ENCODE data around the gene OGFOD2. TPM values are rescaled to one million over a fixed set of nuclear protein-coding genes. Genes with fewer than 3 reads are reported as not detected.
"Not testable (repeated sequence)": the region's sequence is repeated elsewhere in the genome, so short reads cannot be mapped to it uniquely, and the experiment has no call there.

OGFOD2 gene
- total RNA-seq, 1 donor from 2014 or later, result 20.2 TPM

- no peak for TF ChIP-seq CTCF (IDR thresholded peaks at IDR 0.05)
- DNase-seq (ENCODE audit: extremely low spot score, unreplicated experiment), result no peak
- H3K4me3 Mint-ChIP-seq (ENCODE audit: unreplicated experiment), result no peak overlapping the region
- no peaks in the 10 kb centered on the region for H3K4me1 Mint-ChIP-seq (ENCODE audit: unreplicated experiment)
- H3K27ac Mint-ChIP-seq (ENCODE audit: unreplicated experiment), result no peak overlapping the region
- H3K9me3 Mint-ChIP-seq (ENCODE audit: unreplicated experiment), result no peaks in the 10 kb centered on the region
- no peaks in the 10 kb centered on the region for H3K27me3 Mint-ChIP-seq (ENCODE audit: unreplicated experiment)
- peaks cover 3% of the 10 kb centered on the region for H3K36me3 Mint-ChIP-seq (ENCODE audit: unreplicated experiment)
Observed at GRCh38 chr12:123010110-123010509, 35.1 kb downstream of the OGFOD2 start.

GRCh38 chr12:123010681-123011080, 35.6 kb downstream of the OGFOD2 start:
- H3K4me3 Mint-ChIP-seq (ENCODE audit: unreplicated experiment), result no peak overlapping the region

GRCh38 chr12:123011701-123012100, 36.7 kb downstream of the OGFOD2 start:
- DNase-seq (ENCODE audit: extremely low spot score, unreplicated experiment), result no peak
- Mint-ChIP-seq H3K9me3 (ENCODE audit: unreplicated experiment) (no peaks in the 10 kb centered on the region), H3K27ac (ENCODE audit: unreplicated experiment) (no peak overlapping the region), H3K4me3 (ENCODE audit: unreplicated experiment) (no peak overlapping the region), H3K4me1 (ENCODE audit: unreplicated experiment) (no peaks in the 10 kb centered on the region), H3K27me3 (ENCODE audit: unreplicated experiment) (no peaks in the 10 kb centered on the region), H3K36me3 (ENCODE audit: unreplicated experiment) (peaks cover 4% of the 10 kb centered on the region)
- TF ChIP-seq CTCF (IDR thresholded peaks at IDR 0.05), result no peak

More at GRCh38 chr12:123010681-123011080, 35.6 kb downstream of the OGFOD2 start:
- Mint-ChIP-seq H3K27ac (ENCODE audit: unreplicated experiment) (no peak overlapping the region), H3K4me1 (ENCODE audit: unreplicated experiment) (no peaks in the 10 kb centered on the region), H3K9me3 (ENCODE audit: unreplicated experiment) (no peaks in the 10 kb centered on the region), H3K36me3 (ENCODE audit: unreplicated experiment) (peaks cover 3% of the 10 kb centered on the region), H3K27me3 (ENCODE audit: unreplicated experiment) (no peaks in the 10 kb centered on the region)
- TF ChIP-seq CTCF (IDR thresholded peaks at IDR 0.05), result no peak
- DNase-seq (ENCODE audit: extremely low spot score, unreplicated experiment), result no peak

- no peak for DNase-seq (ENCODE audit: extremely low spot score, unreplicated experiment)
- H3K9me3 Mint-ChIP-seq (ENCODE audit: unreplicated experiment), result no peaks in the 10 kb centered on the region
- no peak for TF ChIP-seq CTCF (IDR thresholded peaks at IDR 0.05)
- H3K36me3 Mint-ChIP-seq (ENCODE audit: unreplicated experiment), result peaks cover 4% of the 10 kb centered on the region
- no peak overlapping the region for H3K4me3 Mint-ChIP-seq (ENCODE audit: unreplicated experiment)
- no peaks in the 10 kb centered on the region for H3K4me1 Mint-ChIP-seq (ENCODE audit: unreplicated experiment)
- no peak overlapping the region for H3K27ac Mint-ChIP-seq (ENCODE audit: unreplicated experiment)
- no peaks in the 10 kb centered on the region for H3K27me3 Mint-ChIP-seq (ENCODE audit: unreplicated experiment)
Observed at GRCh38 chr12:123013185-123014095, 38.4 kb downstream of the OGFOD2 start.

GRCh38 chr12:123014473-123014872, 39.4 kb downstream of the OGFOD2 start:
- H3K36me3 Mint-ChIP-seq (ENCODE audit: unreplicated experiment); H3K27ac Mint-ChIP-seq (ENCODE audit: unreplicated experiment); H3K27me3 Mint-ChIP-seq (ENCODE audit: unreplicated experiment); H3K4me3 Mint-ChIP-seq (ENCODE audit: unreplicated experiment); H3K9me3 Mint-ChIP-seq (ENCODE audit: unreplicated experiment); DNase-seq (ENCODE audit: extremely low spot score, unreplicated experiment); H3K4me1 Mint-ChIP-seq (ENCODE audit: unreplicated experiment): not testable (repeated sequence)

Data from osteocyte (in vitro differentiated cells).